GM19351 (cell line): ENCODE data around the gene OXER1.

Experiments
- ATAC-seq: cut with Tn5 transposase; IDR thresholded peaks from one replicate; pipeline ENCODE4 v1.9.1; 2021; ENCODE audit warnings: mild to moderate bottlenecking, moderate library complexity; ENCODE audit not compliant: unreplicated experiment

The OXER1 gene

GRCh38 chr2:42770288-42771131, 6.6 kb upstream of the OXER1 start:
- peak; percentile 73 for ATAC-seq

GRCh38 chr2:42769583-42770287, 5.8 kb upstream of the OXER1 start:
- ATAC-seq, result no peak

DNA sequence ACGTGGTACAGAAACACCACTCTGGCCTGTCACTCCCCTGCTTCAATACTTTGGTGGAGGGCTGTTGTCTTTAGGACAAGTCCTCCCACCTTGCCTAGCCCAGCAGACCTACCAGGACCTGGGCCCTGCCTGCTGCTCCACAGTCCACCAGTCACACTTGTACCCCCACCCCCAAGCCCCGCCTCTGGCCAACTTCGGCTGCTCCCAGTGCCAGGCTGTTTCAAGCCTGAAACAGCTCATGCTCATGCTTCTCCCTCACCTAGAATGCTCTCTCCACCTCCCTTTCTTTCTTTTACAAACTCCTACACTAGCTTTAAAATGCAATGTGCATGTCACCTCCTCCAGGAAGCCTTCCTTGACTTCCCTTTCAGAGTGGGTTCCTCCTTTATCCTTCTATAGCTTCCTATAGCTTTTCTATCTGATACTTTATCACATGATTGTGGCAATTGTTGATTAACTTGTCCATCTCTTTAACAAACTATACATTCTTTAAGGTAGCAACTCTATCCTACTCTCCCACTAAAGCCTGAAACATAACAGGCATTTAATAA, 4.8 kb upstream of the OXER1 start:
- ATAC-seq, result no peak

DNA sequence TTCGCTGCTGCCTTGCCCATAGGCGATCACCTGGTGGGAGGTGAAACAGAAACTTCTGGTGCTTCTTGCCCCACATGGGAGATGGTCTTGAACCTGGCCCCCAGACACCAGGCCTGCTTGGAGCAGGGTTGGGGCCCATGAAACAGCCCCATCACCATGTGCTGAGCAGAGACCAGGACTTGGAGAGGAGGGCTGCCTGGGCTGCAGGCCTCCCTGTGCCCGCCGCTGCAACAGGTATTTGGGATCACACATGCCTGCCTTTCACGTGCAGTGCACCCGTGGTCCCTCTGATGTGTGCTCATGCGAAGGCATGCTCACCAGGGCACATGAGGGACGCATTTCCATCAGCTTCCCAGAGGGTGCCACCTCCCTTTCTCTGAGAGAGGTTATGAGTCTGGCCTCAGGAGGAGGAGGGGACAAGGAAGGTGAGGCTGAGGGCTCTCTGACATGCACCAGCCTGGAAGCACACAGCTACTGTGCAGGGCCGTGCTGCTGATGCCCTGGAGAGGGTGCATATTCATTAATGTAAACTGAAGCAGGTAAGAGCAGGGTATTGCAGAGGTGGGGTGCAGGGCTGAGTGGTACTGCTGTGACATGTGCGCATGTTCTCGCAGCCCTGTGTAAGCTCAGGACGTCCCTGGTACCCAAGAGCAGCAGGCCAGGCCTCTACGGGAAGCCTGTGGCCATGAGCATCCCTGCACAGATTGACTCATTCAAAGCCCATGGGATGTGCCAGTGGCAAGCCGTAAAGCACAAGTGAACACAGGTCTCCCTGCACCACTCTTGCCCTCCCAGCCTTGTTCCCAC, 4.2 kb upstream of the OXER1 start:
- no peak for ATAC-seq

DNA sequence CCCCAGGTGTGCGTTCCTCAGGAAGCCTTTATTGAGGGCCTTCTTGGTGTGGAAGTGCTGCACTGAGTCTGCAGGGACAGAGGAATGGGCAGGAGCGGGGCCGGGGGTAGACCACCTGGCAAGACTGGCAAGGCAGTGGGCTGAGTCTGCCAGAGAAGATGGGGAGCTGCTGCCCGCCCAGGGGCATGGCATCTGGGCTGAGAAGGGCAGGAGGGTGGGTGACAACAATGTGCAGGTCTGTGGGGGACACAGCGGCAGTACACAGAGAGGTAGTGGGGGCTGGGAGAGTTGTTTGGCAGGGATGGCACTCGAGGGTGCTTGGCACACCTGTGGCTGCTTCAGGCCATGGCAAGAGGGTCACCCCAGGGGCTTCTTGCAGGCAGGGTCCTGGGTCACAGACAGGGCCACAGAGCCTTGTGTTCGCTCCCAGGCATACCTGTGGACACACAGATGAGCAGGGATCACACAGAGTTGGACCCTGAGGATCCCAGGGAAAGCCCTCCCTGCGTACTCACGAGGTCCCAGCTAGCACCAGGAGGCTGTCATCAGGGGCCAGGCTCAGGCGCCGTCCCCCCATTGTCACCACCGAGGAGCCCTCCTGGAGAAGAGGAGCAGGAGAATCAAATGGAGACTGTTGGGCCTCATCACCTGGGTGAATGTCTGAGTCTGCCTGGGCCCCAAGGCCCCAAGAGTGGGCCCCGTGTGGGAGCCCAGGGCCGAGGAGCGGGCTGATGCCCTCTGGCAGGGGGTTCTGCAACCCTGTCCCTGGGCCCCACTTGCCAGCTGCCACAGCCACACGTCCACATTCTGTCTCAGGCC, 3.4 kb upstream of the OXER1 start:
- no peak for ATAC-seq

- no peak for ATAC-seq
Measured at GRCh38 chr2:42765686-42766085, 1.8 kb upstream of the OXER1 start.

GRCh38 chr2:42764901-42765300, 966 bp upstream of the OXER1 start:
- no peak for ATAC-seq

- ATAC-seq, result no peak
Measured at GRCh38 chr2:42762823-42763804, 821 bp downstream of the OXER1 start.

- ATAC-seq, result no peak
Measured at GRCh38 chr2:42762155-42762554, 1.8 kb downstream of the OXER1 start.

DNA sequence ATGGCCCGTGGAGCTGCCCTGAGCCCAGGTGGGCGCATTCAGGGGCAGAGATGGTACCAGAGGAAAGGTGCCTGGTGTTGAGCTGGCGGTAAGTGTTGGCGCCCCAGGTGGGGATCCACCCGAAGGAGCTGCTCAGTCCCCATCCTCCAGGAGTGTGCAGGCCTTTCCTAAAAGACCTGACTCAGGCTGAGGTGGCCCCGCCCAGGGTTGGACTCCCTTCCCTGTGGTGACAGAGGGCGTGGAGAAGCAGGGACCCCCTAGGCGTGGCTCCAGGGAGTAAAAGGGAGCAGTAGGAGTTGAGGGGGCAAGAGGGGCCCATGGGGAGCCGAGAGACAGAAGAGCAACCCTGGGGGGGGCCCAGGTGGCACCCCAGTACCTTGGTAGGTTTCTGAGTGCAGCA, 2.4 kb downstream of the OXER1 start:
- no peak for ATAC-seq

- no peak for ATAC-seq
Measured at GRCh38 chr2:42758751-42759150, 5.2 kb downstream of the OXER1 start.

DNA sequence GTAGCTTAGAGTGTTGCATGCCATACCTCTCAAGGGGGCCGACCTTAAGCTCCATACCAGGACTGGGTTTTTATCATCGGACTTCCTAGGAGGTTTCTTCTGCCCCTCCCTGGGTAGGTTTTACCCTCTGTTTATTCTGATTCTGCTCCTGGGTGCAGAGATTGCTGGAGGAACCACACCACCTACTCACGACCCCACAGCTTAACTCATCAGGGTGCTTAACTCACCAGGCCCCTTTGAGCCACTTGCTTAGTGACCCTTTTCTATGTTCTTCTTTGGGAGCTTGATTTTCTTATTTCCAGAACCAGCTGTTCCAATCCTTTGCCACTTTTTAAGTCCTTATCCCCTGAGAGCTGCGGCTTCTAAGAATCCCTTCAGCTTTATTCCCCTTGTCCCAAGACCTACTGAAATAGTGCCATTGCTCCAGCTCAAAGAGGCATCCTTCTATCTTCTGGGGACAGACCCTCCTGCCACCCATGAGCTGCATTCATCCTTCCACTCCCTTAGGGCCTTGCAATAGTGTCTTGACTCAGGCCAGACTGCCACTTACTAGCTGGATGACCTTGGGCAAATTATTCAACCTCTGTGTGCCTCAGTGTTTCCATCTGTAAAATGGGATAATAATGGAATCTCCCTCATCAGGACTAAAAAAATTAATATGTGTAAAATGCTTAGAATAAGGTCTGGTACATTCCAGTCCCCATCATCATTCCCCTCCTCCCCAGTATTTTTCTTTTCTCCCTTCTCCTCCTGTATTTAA, 5.8 kb downstream of the OXER1 start:
- ATAC-seq, result no peak

DNA sequence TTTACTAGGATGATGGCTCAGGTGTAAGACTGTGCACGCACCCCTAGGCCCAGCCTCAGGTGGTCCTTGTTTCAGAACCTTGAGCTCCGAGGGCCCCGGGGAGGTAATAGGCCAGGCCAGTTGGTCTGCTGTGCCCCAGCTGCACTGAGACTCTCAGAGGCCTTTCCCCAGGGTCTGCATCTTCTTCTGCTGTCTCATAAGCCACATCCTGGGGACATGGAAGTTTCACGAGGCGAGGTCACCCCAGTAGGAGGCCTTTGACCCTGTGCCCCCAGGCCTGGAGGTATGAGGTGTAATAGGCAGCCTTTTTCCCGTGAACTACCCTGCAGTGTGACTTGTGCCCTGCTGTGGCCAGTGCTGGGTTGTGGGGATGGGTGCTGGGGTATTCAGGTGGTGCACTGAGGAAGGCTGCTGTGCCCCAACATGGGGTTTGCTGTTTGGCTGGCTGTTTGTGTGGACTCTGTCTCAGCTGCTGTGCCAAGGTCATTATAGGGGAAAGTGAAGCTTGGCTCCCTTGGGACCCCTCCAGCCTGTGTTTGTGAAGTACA, 6.9 kb downstream of the OXER1 start:
- no peak for ATAC-seq

DNA sequence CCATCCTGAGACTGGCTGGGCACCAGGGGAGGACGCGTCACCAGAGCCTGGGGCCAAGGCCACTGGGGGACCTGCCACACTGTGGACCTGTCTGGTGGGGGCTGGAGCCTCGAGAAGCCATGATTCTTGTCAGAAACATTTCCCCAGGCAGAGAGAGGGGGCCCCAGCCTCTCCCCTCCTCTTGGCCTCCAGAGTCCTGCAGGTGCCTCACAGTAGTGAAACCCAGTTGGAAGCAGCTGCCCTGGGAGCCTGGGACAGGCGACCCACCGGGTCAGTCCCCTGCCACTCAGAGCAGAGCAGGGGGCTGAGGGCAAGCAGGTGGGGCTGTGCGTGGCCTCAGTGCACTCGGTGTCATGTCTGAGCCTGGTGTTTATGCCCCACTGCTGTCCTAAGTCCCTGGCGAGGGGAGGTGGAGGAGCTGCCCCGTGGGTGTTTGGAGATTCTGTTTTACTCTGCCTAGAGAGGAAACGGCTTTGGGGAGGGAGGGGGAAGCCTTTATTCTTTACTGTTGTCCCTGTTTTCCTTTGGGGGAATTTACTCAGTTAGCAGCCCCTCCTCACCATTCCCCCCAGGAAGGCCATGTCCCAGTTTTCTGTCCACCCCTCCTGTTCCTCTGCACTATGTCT, 7.7 kb downstream of the OXER1 start:
- ATAC-seq, result no peak

DNA sequence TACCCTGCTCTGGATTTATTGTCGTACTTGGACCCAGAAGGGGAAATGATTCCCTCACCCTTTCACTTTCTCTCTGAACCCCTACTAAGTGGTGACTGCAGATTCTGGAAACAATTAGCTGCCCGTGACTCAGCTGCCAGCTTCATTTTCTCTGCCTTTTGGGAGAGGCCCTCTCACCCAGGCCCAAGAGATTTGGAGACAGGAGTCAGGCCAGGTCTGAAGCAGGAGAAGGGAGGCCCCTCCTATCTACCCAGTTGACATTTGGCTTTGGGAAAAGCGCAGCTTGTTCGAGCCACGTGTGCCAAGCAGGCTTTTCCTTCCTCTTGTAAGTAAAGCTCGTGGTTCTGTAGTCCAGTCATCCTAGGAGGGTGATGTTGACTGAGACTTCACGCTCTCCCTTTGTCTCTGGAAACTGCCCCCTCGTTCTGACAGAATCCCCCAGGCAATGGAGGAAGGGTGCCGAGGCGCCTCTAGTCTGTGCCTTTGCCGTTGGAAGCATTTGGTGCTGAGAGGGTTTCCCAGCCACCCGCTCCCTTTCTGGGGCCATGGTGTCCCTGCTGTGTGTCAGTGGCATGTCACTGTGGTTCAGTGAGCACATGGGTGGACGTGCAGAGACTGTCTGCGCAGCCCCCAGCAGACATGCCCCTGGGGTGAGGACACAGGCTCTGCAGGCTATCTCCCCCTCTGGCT, 8.6 kb downstream of the OXER1 start:
- no peak for ATAC-seq

DNA sequence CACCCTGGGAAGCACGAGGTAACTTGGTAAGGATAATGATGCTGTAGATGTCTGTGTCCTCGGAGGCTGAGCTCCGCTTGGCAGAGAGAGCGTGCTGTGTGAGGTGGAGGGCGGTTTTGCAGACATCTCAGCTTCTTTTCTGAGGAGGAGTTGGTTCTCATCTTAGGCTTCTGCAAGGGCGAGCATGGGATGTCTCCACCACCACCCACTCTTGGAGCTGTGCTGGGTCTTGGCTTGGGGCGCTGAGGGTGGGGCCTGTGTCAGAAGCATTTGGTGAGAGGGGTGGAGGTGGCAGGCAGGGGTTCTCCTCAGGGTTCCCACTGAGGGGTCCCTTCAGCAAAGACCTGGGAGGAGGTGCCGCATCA, 9.2 kb downstream of the OXER1 start:
- ATAC-seq, result no peak
